Inflammatory macrophage (primary cell): ENCODE measurements around the gene SEC11C.
"Not testable (repeated sequence)": the region's sequence is repeated elsewhere in the genome, so short reads cannot be mapped to it uniquely, and the experiment has no call there.

Experiments
- DNase-seq, 2 donors: peaks; one replicate each; pipeline ENCODE4 v3.0.0-alpha.2; 2020 to 2022
- total RNA-seq, 18 experiments: gene quantifications; one replicate each; lab custom pipeline; 2026; ENCODE audit warnings: mixed read lengths in 6 of 18, inconsistent platforms in 2 of 18; lab: John Stamatoyannopoulos, UW

The SEC11C gene
- 19.4 to 52.4 (median 37.2) reads per million in 18 experiments for total RNA-seq

GRCh38 chr18:59139615-59140301, at the start of gene SEC11C:
Gene SEC11C, plus strand, starts transcription at chr18:59139884. Its CDS starts 65 bp downstream, at chr18:59139949.
- peak; percentile 95 to 97 for DNase-seq

DNA sequence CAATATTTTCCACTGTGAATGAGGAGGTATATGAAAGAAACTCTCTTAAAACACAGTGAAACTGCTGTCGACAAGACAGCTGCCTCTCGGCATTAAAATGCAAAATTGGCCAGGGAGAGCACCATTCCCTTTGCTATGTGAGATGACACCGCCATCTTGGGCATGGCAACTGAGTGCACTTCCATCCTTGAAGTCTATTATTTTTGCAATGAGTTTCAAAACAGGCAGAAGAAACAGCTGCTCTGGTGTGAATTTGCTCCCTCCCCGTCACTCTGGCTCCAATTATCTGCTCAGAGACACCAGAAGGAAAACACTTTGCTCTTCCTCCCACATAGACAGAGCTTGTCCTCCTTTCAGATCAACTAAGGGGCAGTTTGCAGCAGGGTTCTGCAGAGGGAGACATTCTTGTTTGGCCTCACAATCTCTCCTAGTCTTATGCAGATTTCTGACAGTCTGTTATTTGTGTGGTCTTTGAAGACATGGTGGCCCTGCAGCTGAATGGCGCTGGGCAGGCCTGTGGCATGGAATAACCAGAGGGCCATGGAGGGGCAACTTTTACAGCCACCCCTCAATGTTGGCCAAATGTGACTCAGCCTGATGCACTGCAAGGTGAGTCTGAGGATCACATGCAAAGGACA, 48.6 kb upstream of the SEC11C start:
- no peak for DNase-seq

- DNase-seq, result no peak
Observed at GRCh38 chr18:59093668-59094067, 46.0 kb upstream of the SEC11C start.

GRCh38 chr18:59094569-59094968, 45.1 kb upstream of the SEC11C start:
- DNase-seq, result no peak

- no peak for DNase-seq
Observed at GRCh38 chr18:59096098-59096789, 43.4 kb upstream of the SEC11C start.

- no peak for DNase-seq
Observed at GRCh38 chr18:59101830-59102414, 37.8 kb upstream of the SEC11C start.

DNA sequence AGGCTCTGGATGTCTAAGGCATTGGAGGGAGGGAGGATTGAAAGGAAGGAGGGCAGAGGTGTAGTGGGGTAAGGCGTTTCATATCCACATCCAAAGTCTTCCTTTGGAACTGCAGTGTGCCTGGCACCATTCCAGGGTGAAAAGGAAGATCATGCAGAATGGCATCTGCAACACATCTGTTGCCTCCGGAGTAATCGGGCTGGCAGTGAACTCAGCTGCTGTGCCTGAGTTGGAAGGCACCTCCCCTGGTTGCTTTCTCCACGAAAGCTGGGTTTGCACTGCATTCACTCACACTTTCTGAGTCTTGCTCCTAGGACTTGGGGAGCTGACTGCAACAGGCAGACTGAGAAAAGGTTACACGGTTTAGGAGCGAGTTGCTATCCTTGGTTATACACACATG, 30.3 kb upstream of the SEC11C start:
- no peak for DNase-seq

GRCh38 chr18:59114160-59114559, 25.5 kb upstream of the SEC11C start:
- no peak for DNase-seq

DNA sequence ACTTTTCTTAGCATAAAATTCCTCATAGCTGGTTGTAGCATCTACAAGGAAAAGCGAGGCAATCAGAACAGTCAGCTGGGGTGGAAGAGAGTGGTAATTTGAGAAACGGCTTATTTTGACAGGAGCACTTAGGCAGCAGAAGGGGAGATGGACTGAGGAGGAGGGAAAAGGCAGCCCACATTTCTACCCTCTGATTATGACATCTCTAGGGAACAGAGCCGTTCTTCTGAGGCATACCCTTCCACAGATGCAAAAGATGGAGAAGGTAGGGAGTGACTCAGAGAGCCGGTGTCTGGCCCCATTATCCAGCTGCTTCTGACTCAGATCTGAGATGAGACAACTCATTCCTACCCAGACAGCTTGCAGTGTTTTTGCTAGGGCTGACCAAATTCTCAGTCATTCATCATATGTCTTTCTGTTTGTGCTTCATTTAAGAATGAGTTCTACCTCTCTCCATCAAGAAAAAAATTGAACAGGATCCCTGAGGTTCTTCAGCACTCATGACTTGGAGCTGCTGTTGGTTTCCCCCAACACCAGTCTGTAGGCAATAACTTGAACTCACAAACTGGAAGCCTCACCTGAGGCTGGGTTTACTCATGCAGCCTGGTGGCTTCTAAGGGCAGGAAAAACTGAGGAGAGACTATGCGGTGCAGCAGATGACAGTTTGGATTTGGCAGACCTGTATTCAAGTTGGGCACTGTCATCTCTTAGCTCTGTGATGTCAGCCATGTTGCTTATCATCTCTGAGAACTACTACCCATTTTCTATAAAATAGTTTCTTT, 15.9 kb upstream of the SEC11C start:
- DNase-seq, result no peak

- DNase-seq, result no peak
Observed at GRCh38 chr18:59124370-59124704, 15.3 kb upstream of the SEC11C start.

GRCh38 chr18:59127047-59127446, 12.6 kb upstream of the SEC11C start:
- DNase-seq, result no peak

DNA sequence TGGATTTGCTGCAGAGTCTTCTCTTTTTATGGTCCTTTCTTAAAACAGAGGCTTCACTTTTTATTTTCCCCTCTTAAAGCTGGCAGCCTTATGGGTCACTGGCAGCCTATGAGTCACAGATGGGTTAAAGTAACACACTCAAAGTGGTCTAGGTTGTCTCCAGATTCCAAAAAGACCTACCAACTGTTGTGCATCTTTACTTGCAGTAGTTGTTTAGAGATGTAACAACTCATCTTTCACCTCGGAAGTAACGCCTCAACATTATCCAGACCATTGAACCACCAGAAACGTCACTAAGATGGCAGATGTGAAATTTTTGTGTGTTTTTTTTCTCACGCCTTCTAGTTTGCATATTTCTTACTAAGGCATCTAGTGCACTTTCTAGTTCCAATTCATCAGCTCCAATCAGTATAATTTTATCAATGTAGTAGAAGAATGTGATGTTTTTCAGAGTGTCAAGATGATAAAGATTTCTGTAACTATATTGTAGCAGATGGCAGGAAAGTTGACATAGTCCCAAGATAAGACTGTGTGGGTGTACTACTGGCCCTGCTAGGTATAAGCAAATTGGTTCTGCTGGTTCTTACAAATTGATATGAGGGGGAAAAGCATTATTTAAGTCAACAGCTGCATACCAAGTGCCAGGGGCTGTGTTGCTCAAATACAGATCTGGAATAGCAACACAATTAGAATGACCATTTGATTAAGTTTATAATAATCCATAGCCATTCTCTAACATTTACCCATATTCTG, 9.6 kb upstream of the SEC11C start:
- DNase-seq, result no peak

- no peak for DNase-seq
Observed at GRCh38 chr18:59132810-59133465, 6.7 kb upstream of the SEC11C start.

DNA sequence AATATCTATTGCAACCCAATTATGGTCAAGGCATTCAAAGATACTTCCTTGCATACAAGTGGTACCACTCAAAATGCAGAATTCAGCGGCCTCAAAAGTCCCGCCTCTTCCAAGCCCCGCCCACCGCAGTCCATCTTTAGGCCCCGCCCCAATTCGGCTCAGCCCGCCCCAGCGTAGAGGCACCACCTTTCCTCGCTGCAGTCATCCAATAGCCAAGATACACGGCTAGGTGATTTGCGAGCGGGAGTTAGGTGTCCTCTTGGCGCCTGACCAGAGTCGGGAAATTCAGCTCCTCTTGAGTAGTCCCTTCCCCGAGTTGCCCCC, 431 bp upstream of the SEC11C start:
- DNase-seq, result peak; percentile 87 to 92

DNA sequence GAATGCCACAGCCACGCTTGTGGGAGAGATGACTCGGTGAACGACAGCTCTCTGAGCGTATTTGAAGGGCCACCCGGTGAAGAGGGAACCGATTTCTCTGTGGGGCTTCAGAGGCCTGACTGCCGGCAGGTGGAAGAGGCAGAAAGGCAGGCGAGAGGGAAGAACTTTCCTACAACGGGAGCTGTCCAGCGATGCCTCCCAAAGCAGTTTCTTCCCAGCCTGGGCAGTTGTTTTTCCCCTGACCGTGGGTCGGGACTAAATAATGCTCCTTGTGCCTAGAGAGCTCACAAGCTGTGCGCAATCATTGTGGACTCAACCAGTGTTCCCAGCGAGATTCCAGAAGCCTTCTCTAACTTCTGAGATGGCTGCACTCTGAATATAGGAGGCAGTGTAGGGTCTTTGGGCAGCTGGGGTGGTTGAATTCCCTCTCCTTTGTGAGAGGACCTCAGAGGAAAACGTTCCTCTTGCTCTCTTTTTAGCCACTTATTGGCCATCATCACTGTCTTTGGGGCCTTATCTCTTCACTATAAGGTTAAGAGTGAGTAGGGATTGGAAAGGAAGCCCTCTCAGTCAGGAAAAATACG, 710 bp downstream of the SEC11C start:
- DNase-seq, result no peak

- no peak for DNase-seq
Observed at GRCh38 chr18:59141294-59142068, 1.8 kb downstream of the SEC11C start.

- no peak for DNase-seq
Observed at GRCh38 chr18:59142274-59142673, 2.6 kb downstream of the SEC11C start.

DNA sequence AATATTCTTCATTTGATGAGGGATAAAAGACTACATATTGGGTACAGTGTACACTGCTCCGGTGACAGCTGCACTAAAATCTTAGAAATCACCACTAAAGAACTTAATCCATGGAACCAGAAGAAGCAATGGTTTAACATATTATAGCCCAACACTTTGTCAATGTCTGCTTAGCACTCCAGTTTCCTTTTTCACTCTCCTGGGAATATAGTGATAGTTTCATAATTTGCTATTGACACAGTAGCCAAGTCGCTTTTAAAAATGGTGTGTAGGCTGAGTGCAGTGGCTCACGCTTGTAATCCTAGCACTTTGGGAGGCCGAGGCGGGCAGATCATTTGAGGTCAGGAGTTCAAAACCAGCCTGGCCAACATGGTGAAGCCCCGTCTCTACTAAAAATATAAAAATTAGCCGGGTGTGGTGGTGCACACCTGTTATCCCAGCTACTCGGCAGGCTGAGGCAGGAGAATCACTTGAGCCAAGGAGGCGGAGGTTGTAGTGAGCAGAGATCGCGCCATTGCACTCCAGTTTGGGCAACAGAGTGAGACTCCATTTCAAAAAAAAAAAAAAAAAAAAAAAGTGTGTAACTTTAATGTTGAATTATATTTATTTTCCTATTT, 3.2 kb downstream of the SEC11C start:
- DNase-seq, result not testable (repeated sequence)

DNA sequence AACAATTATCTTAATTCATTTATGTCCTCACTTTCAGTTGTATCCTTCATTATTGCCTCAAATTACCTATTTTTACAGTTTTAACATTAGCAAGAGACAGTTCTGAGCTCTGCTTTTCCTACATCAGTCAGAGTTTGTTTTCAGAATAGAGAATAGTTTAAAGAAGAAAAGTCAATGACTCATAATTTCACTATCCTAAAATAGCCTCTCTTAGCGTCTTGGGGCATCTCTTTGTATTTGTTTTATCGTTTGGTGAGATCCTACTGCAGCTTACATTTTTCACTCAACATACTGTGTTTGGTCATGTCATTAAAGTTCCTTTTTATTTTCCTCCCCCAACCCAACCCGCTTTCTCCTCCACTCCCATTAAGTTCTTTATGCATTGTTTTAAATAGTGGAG, 3.8 kb downstream of the SEC11C start:
- no peak for DNase-seq

DNA sequence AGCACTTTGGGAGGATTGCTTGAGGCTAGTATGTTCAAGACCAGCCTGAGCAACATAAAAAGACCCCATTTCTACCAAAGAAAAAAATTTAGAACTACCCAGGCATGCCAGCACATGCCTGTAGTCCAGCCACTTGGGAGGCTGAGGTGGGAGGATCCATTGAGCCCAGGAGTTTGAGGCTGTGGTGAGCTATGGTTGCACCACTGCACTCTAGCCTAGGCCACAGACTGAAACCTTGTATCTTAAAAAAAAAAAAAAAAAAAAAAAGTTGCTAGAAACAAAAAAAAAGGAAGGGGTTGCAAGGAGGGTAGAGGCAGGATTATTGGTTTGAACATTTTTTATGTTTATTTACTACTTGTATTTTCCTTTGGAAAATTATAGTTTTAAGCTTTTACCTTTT, 4.8 kb downstream of the SEC11C start:
- DNase-seq, result no peak
